ENCODE data around the gene VEGFA. TPM values are rescaled to one million over a fixed set of nuclear protein-coding genes. Genes with fewer than 3 reads are reported as not detected.

Gene VEGFA
- polyA plus RNA-seq, result 100 to 1,000 TPM; 100 to 162 (median 126) TPM
- long read RNA-seq, donor 1, full-length matches to known transcripts, result 119 of 125 reads
- long read RNA-seq, donor 1, partial matches to known transcripts, result 6 of 125 reads
- long read RNA-seq, donor 1, other reads (novel, unspliced or antisense), result 0 of 125 reads
- long read RNA-seq, donor 2, transcript VEGFA-216 (3 exons, 475 nt), result major isoform, 6 of 22 reads
- long read RNA-seq, donor 2, transcript VEGFA-211 (4 exons, 1,683 nt), result major isoform, 6 of 22 reads
- long read RNA-seq, donor 2, partial matches to known transcripts, result 0 of 22 reads
- long read RNA-seq, donor 2, other reads (novel, unspliced or antisense), result 0 of 22 reads
- long read RNA-seq, donor 3, full-length matches to known transcripts, result 51 of 51 reads
- long read RNA-seq, donor 3, partial matches to known transcripts, result 0 of 51 reads
- long read RNA-seq, donor 3, other reads (novel, unspliced or antisense), result 0 of 51 reads
- long read RNA-seq, donor 4, partial matches to known transcripts, result 0 of 2 reads
- long read RNA-seq, donor 4, other reads (novel, unspliced or antisense), result 0 of 2 reads
- long read RNA-seq, donor 5, transcript VEGFA-211 (4 exons, 1,683 nt), result major isoform, 8 of 20 reads
- long read RNA-seq, donor 5, transcript VEGFA-216 (3 exons, 475 nt), result minor isoform, 6 of 20 reads
- long read RNA-seq, donor 5, partial matches to known transcripts, result 0 of 20 reads
- long read RNA-seq, donor 5, other reads (novel, unspliced or antisense), result 0 of 20 reads
- long read RNA-seq, donor 6, transcript VEGFA-227 (6 exons, 984 nt), result minor isoform, 8 of 134 reads
- long read RNA-seq, donor 6, transcript VEGFA-205 (7 exons, 3,535 nt), result major isoform, 11 of 134 reads
- long read RNA-seq, donor 6, transcript VEGFA-211 (4 exons, 1,683 nt), result minor isoform, 10 of 134 reads
- long read RNA-seq, donor 6, transcript VEGFA-216 (3 exons, 475 nt), result major isoform, 11 of 134 reads
- long read RNA-seq, donor 6, partial matches to known transcripts, result 56 of 134 reads
- long read RNA-seq, donor 6, other reads (novel, unspliced or antisense), result 30 of 134 reads
- long read RNA-seq, donor 7, full-length matches to known transcripts, result 80 of 283 reads
- long read RNA-seq, donor 7, partial matches to known transcripts, result 97 of 283 reads
- long read RNA-seq, donor 7, other reads (novel, unspliced or antisense), result 106 of 283 reads
- long read RNA-seq, donor 8, partial matches to known transcripts, result 0 of 2 reads
- long read RNA-seq, donor 8, other reads (novel, unspliced or antisense), result 0 of 2 reads
- long read RNA-seq, donor 9, partial matches to known transcripts, result 0 of 5 reads
- long read RNA-seq, donor 9, other reads (novel, unspliced or antisense), result 0 of 5 reads
- long read RNA-seq, donor 10, transcript VEGFA-214 (4 exons, 551 nt), result minor isoform, 9 of 59 reads
- long read RNA-seq, donor 10, transcript VEGFA-211 (4 exons, 1,683 nt), result minor isoform, 14 of 59 reads
- long read RNA-seq, donor 10, transcript VEGFA-216 (3 exons, 475 nt), result major isoform, 15 of 59 reads
- long read RNA-seq, donor 10, transcript VEGFA-205 (7 exons, 3,535 nt), result minor isoform, 8 of 59 reads
- long read RNA-seq, donor 10, partial matches to known transcripts, result 0 of 59 reads
- long read RNA-seq, donor 10, other reads (novel, unspliced or antisense), result 0 of 59 reads

- Histone ChIP-seq H3K9me3 (ENCODE audit: control insufficient read depth in 2 of 2, insufficient read depth in 1 of 2, low read depth in 1 of 2, low read length in 1 of 2) (no peaks in the 10 kb centered on the region), H3K27me3 (ENCODE audit: control insufficient read depth in 3 of 3, insufficient read depth in 3 of 3, low read length in 3 of 3) (no peaks in the 10 kb centered on the region), H3K36me3 (ENCODE audit: control insufficient read depth in 3 of 3, insufficient read depth in 2 of 3, low read depth in 1 of 3, low read length in 3 of 3) (peaks cover 0 to 27% (median 0%) of the 10 kb centered on the region in 3 donors), H3K4me3 (ENCODE audit: low read depth in 1 of 3, low read length in 3 of 3) (peak within 1 kb of the TSS; percentile 90 to 96 (median 94)), H3K27ac (ENCODE audit: low read depth in 1 of 3, low read length in 2 of 3) (peak within 1 kb of the TSS; percentile 94 to 99 (median 95)), H3K4me1 (ENCODE audit: control insufficient read depth in 3 of 3, insufficient read depth in 2 of 3, low read depth in 1 of 3, low read length in 2 of 3) (peaks cover 0 to 58% (median 9%) of the 10 kb centered on the region in 3 donors)
- FAIRE-seq, result no peak
- 0 to 1% (median 0%) methylated on average over 57 to 62 of the region's 62 CpGs for WGBS, 3 donors
- DNase-seq, result peak; percentile 88 to 94
These were observed at the start of gene VEGFA for GRCh38 chr6:43769526-43770371. TSS of gene VEGFA (plus strand) at chr6:43770211.

- H3K27me3 ChIP-seq (ENCODE audit: control insufficient read depth in 3 of 3, insufficient read depth in 3 of 3, low read length in 3 of 3), result no peaks in the 10 kb centered on the region
- H3K27ac ChIP-seq (ENCODE audit: low read depth in 1 of 3, low read length in 2 of 3), result no peak overlapping the region
- DNase-seq (no peak), FAIRE-seq (no peak)
- WGBS, 3 donors, result 85 to 96% (median 89%) methylated on average over 4 of the region's 4 CpGs
- H3K4me3 ChIP-seq (ENCODE audit: low read depth in 1 of 3, low read length in 3 of 3), result no peak overlapping the region
- H3K36me3 ChIP-seq (ENCODE audit: control insufficient read depth in 3 of 3, insufficient read depth in 2 of 3, low read depth in 1 of 3, low read length in 3 of 3), result no peaks in the 10 kb centered on the region
- H3K4me1 ChIP-seq (ENCODE audit: control insufficient read depth in 3 of 3, insufficient read depth in 2 of 3, low read depth in 1 of 3, low read length in 2 of 3), result peaks cover 0 to 20% (median 6%) of the 10 kb centered on the region in 3 donors
- H3K9me3 ChIP-seq (ENCODE audit: control insufficient read depth in 2 of 2, insufficient read depth in 1 of 2, low read depth in 1 of 2, low read length in 1 of 2), result no peaks in the 10 kb centered on the region
These were observed 49.0 kb upstream of the VEGFA start for GRCh38 chr6:43720999-43721398.

DNA sequence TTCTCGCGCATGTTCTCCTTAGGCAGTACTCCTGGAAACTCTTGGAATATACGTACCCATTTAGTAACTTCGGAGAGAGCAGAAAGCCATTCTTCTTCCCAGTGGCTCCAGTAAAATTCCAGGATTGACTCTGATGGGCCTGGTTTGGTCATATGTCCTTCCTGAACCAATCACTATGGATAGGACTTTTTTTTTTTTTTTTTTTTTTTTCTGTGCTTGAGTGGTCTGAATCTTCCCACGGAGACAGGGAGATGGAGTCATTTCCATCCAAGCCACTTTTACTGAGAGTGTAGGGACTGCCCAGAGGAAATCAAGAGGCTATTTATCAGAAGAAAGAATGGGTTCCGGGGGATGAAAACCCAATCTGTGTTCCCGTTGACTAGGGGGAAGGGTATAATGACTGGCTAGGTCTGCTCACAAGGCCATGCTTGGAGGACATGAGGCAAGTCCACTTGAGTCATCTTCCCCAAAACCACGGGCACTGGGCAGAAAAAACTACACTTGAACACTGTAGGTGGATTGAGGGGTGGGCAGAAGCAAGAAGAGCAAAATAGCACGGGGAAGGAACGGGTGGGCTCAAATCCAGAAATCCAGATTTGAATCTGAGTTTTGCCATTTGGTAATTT is 47.0 kb upstream of the VEGFA start:
- Histone ChIP-seq H3K27ac (ENCODE audit: low read depth in 1 of 3, low read length in 2 of 3) (no peak overlapping the region), H3K36me3 (ENCODE audit: control insufficient read depth in 3 of 3, insufficient read depth in 2 of 3, low read depth in 1 of 3, low read length in 3 of 3) (no peaks in the 10 kb centered on the region), H3K9me3 (ENCODE audit: control insufficient read depth in 2 of 2, insufficient read depth in 1 of 2, low read depth in 1 of 2, low read length in 1 of 2) (no peaks in the 10 kb centered on the region), H3K4me1 (ENCODE audit: control insufficient read depth in 3 of 3, insufficient read depth in 2 of 3, low read depth in 1 of 3, low read length in 2 of 3) (peaks cover 0 to 19% (median 6%) of the 10 kb centered on the region in 3 donors), H3K4me3 (ENCODE audit: low read depth in 1 of 3, low read length in 3 of 3) (no peak overlapping the region), H3K27me3 (ENCODE audit: control insufficient read depth in 3 of 3, insufficient read depth in 3 of 3, low read length in 3 of 3) (no peaks in the 10 kb centered on the region)
- no peak for DNase-seq
- FAIRE-seq, result no peak
- 78 to 84% (median 79%) methylated on average over 10 of the region's 10 CpGs for WGBS, 3 donors

DNA sequence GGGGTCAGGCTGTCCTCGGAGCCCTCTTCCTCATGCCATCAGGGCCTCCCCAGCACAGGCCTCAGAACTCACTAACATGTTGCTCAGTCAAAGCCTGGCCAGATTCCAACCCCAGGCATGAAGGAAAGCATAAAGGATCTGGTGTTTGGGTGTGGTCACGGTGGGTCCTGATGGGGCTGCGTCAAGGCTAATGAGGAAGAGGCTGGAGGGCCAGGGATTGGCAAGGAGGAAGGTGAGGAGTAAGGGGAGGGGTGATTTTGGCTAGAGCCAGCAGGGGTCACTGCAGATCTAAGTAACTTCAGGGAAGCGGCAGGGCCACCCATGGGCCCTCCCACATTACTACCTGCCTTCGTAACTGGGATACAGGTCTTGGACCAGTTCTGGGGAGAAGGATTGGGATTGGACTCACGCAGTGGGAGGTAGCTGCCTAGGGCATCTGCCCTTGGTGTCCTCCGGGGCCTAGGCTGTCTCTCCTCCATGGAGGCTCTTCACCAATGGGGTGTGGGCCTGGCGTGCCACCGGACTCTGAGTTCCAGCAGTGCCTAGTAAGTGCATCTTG is 46.2 kb upstream of the VEGFA start:
- Histone ChIP-seq H3K36me3 (ENCODE audit: control insufficient read depth in 3 of 3, insufficient read depth in 2 of 3, low read depth in 1 of 3, low read length in 3 of 3) (no peaks in the 10 kb centered on the region), H3K27ac (ENCODE audit: low read depth in 1 of 3, low read length in 2 of 3) (peak overlapping the region in 1 of 3 donors; percentile 19), H3K4me1 (ENCODE audit: control insufficient read depth in 3 of 3, insufficient read depth in 2 of 3, low read depth in 1 of 3, low read length in 2 of 3) (peaks cover 0 to 11% (median 6%) of the 10 kb centered on the region in 3 donors), H3K9me3 (ENCODE audit: control insufficient read depth in 2 of 2, insufficient read depth in 1 of 2, low read depth in 1 of 2, low read length in 1 of 2) (no peaks in the 10 kb centered on the region), H3K4me3 (ENCODE audit: low read depth in 1 of 3, low read length in 3 of 3) (no peak overlapping the region), H3K27me3 (ENCODE audit: control insufficient read depth in 3 of 3, insufficient read depth in 3 of 3, low read length in 3 of 3) (no peaks in the 10 kb centered on the region)
- 20 to 51% (median 35%) methylated on average over 9 of the region's 9 CpGs for WGBS, 3 donors
- FAIRE-seq, result no peak
- peak; percentile 89 to 91 for DNase-seq

- Histone ChIP-seq H3K9me3 (ENCODE audit: control insufficient read depth in 2 of 2, insufficient read depth in 1 of 2, low read depth in 1 of 2, low read length in 1 of 2) (no peaks in the 10 kb centered on the region), H3K36me3 (ENCODE audit: control insufficient read depth in 3 of 3, insufficient read depth in 2 of 3, low read depth in 1 of 3, low read length in 3 of 3) (no peaks in the 10 kb centered on the region), H3K27ac (ENCODE audit: low read depth in 1 of 3, low read length in 2 of 3) (peak overlapping the region in 1 of 3 donors; percentile 19), H3K27me3 (ENCODE audit: control insufficient read depth in 3 of 3, insufficient read depth in 3 of 3, low read length in 3 of 3) (no peaks in the 10 kb centered on the region), H3K4me1 (ENCODE audit: control insufficient read depth in 3 of 3, insufficient read depth in 2 of 3, low read depth in 1 of 3, low read length in 2 of 3) (peaks cover 2 to 11% (median 6%) of the 10 kb centered on the region in 3 donors), H3K4me3 (ENCODE audit: low read depth in 1 of 3, low read length in 3 of 3) (no peak overlapping the region)
- FAIRE-seq (no peak), DNase-seq (no peak)
- 45 to 76% (median 61%) methylated on average over 2 of the region's 2 CpGs for WGBS, 3 donors
These were observed 45.7 kb upstream of the VEGFA start for GRCh38 chr6:43724354-43724753.

DNA sequence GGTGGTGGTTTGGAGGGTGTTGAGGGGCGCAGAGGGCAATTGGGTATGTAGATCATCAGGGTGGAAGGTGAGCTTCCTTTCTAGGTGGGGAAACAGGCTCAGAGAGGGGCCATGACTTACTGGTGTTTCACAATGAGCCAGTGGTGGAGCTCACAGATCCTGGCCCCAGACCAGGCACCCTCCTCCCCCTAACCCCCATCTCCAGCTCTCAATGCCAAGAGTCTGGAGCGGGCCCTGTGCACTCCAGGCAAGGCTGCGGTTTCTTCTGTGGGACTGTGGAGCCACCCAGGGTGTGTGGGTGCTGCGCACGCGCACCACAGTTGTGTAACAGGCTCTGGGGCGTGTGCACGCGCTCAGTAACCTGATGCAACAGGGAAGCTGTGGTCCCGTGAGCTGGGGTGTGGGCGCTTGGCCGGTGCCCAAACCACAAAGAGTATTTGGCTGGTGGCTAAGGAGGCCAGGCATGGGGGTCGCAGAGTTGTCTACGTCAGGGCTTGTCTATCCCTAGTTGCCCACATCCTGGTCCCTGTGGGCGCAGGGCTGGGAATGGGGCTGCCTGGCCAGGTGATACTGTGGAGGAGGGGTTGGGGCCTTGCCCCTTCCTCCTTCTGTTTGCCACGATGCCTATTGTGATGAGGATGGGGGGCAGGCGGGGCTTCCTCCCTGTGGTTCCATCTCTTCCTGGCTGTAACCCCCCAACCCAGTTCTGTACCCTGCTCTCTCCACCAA is 44.9 kb upstream of the VEGFA start:
- H3K9me3 ChIP-seq (ENCODE audit: control insufficient read depth in 2 of 2, insufficient read depth in 1 of 2, low read depth in 1 of 2, low read length in 1 of 2), result peaks cover 0 to 5% of the 10 kb centered on the region in 2 donors
- DNase-seq (peak; percentile 55 to 86), FAIRE-seq (no peak)
- WGBS, 3 donors, result 17 to 33% (median 17%) methylated on average over 16 to 17 of the region's 17 CpGs
- H3K36me3 ChIP-seq (ENCODE audit: control insufficient read depth in 3 of 3, insufficient read depth in 2 of 3, low read depth in 1 of 3, low read length in 3 of 3), result no peaks in the 10 kb centered on the region
- no peak overlapping the region for H3K4me3 ChIP-seq (ENCODE audit: low read depth in 1 of 3, low read length in 3 of 3)
- H3K27me3 ChIP-seq (ENCODE audit: control insufficient read depth in 3 of 3, insufficient read depth in 3 of 3, low read length in 3 of 3), result no peaks in the 10 kb centered on the region
- H3K4me1 ChIP-seq (ENCODE audit: control insufficient read depth in 3 of 3, insufficient read depth in 2 of 3, low read depth in 1 of 3, low read length in 2 of 3), result peaks cover 2 to 11% (median 6%) of the 10 kb centered on the region in 3 donors
- H3K27ac ChIP-seq (ENCODE audit: low read depth in 1 of 3, low read length in 2 of 3), result peak overlapping the region in 1 of 3 donors; percentile 11

Measured in small intestine (tissue), 16 donors.